CD14-positive monocyte (primary cell): ENCODE results near the gene PPIB. TPM values are rescaled to one million over a fixed set of nuclear protein-coding genes. Genes with fewer than 3 reads are reported as not detected.

Experiments used
- DNase-seq, 3 donors: peaks; one replicate each; pipeline ENCODE4 v3.0.0-alpha.2; 2011 to 2022
- H2AFZ ChIP-seq: 2 replicates; pipeline ENCODE4 v1.6.0; 2012; ENCODE audit warnings: mild to moderate bottlenecking, low read depth, low read length, inconsistent platforms; ENCODE audit not compliant: insufficient read depth, poor library complexity, severe bottlenecking
- H3K27ac ChIP-seq, 2 donors: 1 replicate in 1 of 2; 2 replicates in 1 of 2; pipeline ENCODE4 v1.5.1; 2012 to 2013; ENCODE audit warnings: low read length in 2 of 2, control low read depth in 1 of 2, inconsistent platforms in 1 of 2, low read depth in 1 of 2, mild to moderate bottlenecking in 1 of 2
- H3K27me3 ChIP-seq, 2 donors: one replicate each; pipeline versions ENCODE4 v1.6.0 to v1.6.1; 2011 to 2013; ENCODE audit warnings: low read length in 2 of 2; ENCODE audit not compliant: control insufficient read depth in 2 of 2, insufficient read depth in 2 of 2
- H3K36me3 ChIP-seq, 2 donors: replicated peaks in 1 of 2; 1 replicate in 1 of 2; 2 replicates in 1 of 2; pipeline versions ENCODE4 v1.5.1 to v1.6.1; 2012 to 2013; ENCODE audit warnings: low read length in 2 of 2, control low read depth in 1 of 2, inconsistent platforms in 1 of 2, mild to moderate bottlenecking in 1 of 2; ENCODE audit not compliant: insufficient read depth in 2 of 2, control insufficient read depth in 1 of 2
- H3K4me1 ChIP-seq, 2 donors: 1 replicate in 1 of 2; 2 replicates in 1 of 2; pipeline versions ENCODE4 v1.5.1 to v1.6.1; 2012 to 2013; ENCODE audit warnings: low read length in 2 of 2, control low read depth in 1 of 2, inconsistent platforms in 1 of 2, mild to moderate bottlenecking in 1 of 2, moderate library complexity in 1 of 2; ENCODE audit not compliant: insufficient read depth in 2 of 2, control insufficient read depth in 1 of 2
- H3K4me2 ChIP-seq: replicated peaks from 2 replicates; pipeline ENCODE3; 2012; ENCODE audit warnings: low read length, moderate library complexity, mild to moderate bottlenecking; ENCODE audit not compliant: poor library complexity, severe bottlenecking; ENCODE audit errors: extremely low read depth
- H3K4me3 ChIP-seq, 3 experiments: fragments of 200-600 bp in 1 of 3; sonication (generic) in 1 of 3; replicated peaks in 1 of 3; 1 replicate in 2 of 3; 2 replicates in 1 of 3; pipeline ENCODE4 v1.5.1; 2011 to 2013; ENCODE audit warnings: low read length in 3 of 3, mild to moderate bottlenecking in 3 of 3, control low read depth in 2 of 3, low read depth in 2 of 3, inconsistent platforms in 1 of 3, moderate library complexity in 1 of 3
- H3K79me2 ChIP-seq: 2 replicates; pipeline ENCODE4 v1.6.0; 2012; ENCODE audit warnings: mild to moderate bottlenecking, control low read depth, inconsistent platforms, low read length, moderate library complexity; ENCODE audit not compliant: insufficient read depth
- H3K9ac ChIP-seq: 2 replicates; pipeline ENCODE4 v1.6.0; 2017; ENCODE audit warnings: low read length, mild to moderate bottlenecking; ENCODE audit not compliant: insufficient read depth, poor library complexity, severe bottlenecking
- H3K9me3 ChIP-seq, 2 donors: replicated peaks in 1 of 2; 1 replicate in 1 of 2; 2 replicates in 1 of 2; pipeline versions ENCODE4 v1.5.1 to v1.6.1; 2012 to 2013; ENCODE audit warnings: low read length in 2 of 2, control low read depth in 1 of 2; ENCODE audit not compliant: control insufficient read depth in 1 of 2, insufficient read depth in 1 of 2
- H4K20me1 ChIP-seq: 2 replicates; pipeline ENCODE4 v1.6.0; 2012; ENCODE audit warnings: mild to moderate bottlenecking, low read length, control low read depth, moderate library complexity; ENCODE audit not compliant: insufficient read depth
- H3K27ac Mint-ChIP-seq, 7 donors: one replicate each; pipeline ENCODE4 v1.8.0; 2020; ENCODE audit warnings: mild to moderate bottlenecking in 7 of 7, mixed read lengths in 7 of 7, moderate library complexity in 6 of 7, inconsistent platforms in 2 of 7
- H3K27me3 Mint-ChIP-seq, 3 donors: one replicate each; pipeline ENCODE4 v1.8.0; 2021 to 2022; ENCODE audit warnings: low read depth in 3 of 3, mild to moderate bottlenecking in 3 of 3, mixed read lengths in 3 of 3, moderate library complexity in 3 of 3, inconsistent platforms in 1 of 3
- H3K36me3 Mint-ChIP-seq, 2 donors: one replicate each; pipeline ENCODE4 v1.8.0; 2020; ENCODE audit warnings: mixed read lengths in 2 of 2, inconsistent platforms in 1 of 2, mild to moderate bottlenecking in 1 of 2
- H3K4me1 Mint-ChIP-seq: one replicate; pipeline ENCODE4 v1.8.0; 2020; ENCODE audit warnings: mild to moderate bottlenecking, mixed read lengths
- H3K4me3 Mint-ChIP-seq, 2 donors: one replicate each; pipeline ENCODE4 v1.8.0; 2020; ENCODE audit warnings: mild to moderate bottlenecking in 2 of 2, mixed read lengths in 2 of 2, moderate library complexity in 1 of 2
- H3K9me3 Mint-ChIP-seq, 7 donors: one replicate each; pipeline ENCODE4 v1.8.0; 2020 to 2022; ENCODE audit warnings: mixed read lengths in 7 of 7, mild to moderate bottlenecking in 6 of 7, moderate library complexity in 6 of 7, inconsistent platforms in 2 of 7
- WGBS: methylation state at CpG from one replicate; pipeline ENCODE4 v1.1.5; 2013; ENCODE audit warnings: missing lambda C conversion rate; ENCODE audit not compliant: insufficient coverage; 5-methylcytosine and 5-hydroxymethylcytosine counted together
- intact Hi-C, 2 donors: fragments of 100-400 bp; cut with micrococcal nuclease; formaldehyde crosslinking; loops; one replicate each; pipeline versions ENCODE4 v1.15.0 to v1.15.1; 2023
- polyA plus RNA-seq, 3 donors: library from polyadenylated mRNA; depleted of rRNA in 1 of 3; unstranded in 2 of 3; stranded (reverse) in 1 of 3; fragments of 300-500 nt in 2 of 3; fragments of >200 nt in 1 of 3; fragmentation: Illumina TruSeq in 2 of 3; gene quantifications; 1 replicate in 2 of 3; 2 replicates in 1 of 3; pipeline ENCODE4 v1.2.3, GENCODE V29; 2012 to 2021
- TF ChIP-seq, protein P1 (sequence below): fragments of 200-600 bp; IDR thresholded peaks from one replicate; pipeline ENCODE4 v1.8.0; 2022; ENCODE audit warnings: antibody characterized with exemption, mild to moderate bottlenecking

PPIB gene
- polyA plus RNA-seq, 3 donors, result 224 to 532 (median 520) TPM

DNA sequence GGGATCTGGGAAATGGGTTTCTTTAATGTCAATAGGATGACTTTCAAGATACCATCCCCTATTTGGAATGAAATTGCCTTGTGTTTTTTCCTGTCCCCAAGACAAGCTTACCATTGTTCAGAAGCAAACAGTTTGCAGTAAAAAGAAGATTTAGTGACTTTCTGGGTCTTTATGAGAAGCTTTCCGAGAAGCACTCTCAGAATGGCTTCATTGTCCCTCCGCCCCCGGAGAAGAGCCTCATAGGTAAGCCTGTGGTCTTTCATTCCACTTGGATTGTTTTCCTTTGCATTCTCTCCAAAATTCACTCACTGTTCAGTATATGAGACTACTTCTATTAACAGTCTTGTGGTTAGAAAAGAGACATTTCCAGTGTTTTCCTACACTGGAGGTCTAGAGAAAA, 36.8 kb downstream of the PPIB start:
- TF ChIP-seq, protein P1, sequence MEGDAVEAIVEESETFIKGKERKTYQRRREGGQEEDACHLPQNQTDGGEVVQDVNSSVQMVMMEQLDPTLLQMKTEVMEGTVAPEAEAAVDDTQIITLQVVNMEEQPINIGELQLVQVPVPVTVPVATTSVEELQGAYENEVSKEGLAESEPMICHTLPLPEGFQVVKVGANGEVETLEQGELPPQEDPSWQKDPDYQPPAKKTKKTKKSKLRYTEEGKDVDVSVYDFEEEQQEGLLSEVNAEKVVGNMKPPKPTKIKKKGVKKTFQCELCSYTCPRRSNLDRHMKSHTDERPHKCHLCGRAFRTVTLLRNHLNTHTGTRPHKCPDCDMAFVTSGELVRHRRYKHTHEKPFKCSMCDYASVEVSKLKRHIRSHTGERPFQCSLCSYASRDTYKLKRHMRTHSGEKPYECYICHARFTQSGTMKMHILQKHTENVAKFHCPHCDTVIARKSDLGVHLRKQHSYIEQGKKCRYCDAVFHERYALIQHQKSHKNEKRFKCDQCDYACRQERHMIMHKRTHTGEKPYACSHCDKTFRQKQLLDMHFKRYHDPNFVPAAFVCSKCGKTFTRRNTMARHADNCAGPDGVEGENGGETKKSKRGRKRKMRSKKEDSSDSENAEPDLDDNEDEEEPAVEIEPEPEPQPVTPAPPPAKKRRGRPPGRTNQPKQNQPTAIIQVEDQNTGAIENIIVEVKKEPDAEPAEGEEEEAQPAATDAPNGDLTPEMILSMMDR, result no peak
- no peak overlapping the region for H3K4me3 Mint-ChIP-seq
- Histone ChIP-seq H3K4me3 (no peak overlapping the region), H3K79me2 (no peaks in the 10 kb centered on the region), H3K4me2 (no peak overlapping the region), H3K27ac (no peak overlapping the region), H3K36me3 (peaks cover 93 to 98% of the 10 kb centered on the region in 2 donors), H3K27me3 (no peaks in the 10 kb centered on the region), H3K4me1 (no peaks in the 10 kb centered on the region), H2AFZ (no peak overlapping the region), H4K20me1 (peaks cover 45% of the 10 kb centered on the region), H3K9me3 (no peaks in the 10 kb centered on the region), H3K9ac (no peak overlapping the region)
- H3K27me3 Mint-ChIP-seq, result no peaks in the 10 kb centered on the region
- H3K27ac Mint-ChIP-seq, result no peak overlapping the region
- H3K36me3 Mint-ChIP-seq, result peaks cover 87 to 97% of the 10 kb centered on the region in 2 donors
- no peaks in the 10 kb centered on the region for H3K4me1 Mint-ChIP-seq
- intact Hi-C loops, result no loop called here
- no CpG with 5 or more reads among the region's 3 CpGs for WGBS
- DNase-seq, result no peak
- H3K9me3 Mint-ChIP-seq, result no peaks in the 10 kb centered on the region

DNA sequence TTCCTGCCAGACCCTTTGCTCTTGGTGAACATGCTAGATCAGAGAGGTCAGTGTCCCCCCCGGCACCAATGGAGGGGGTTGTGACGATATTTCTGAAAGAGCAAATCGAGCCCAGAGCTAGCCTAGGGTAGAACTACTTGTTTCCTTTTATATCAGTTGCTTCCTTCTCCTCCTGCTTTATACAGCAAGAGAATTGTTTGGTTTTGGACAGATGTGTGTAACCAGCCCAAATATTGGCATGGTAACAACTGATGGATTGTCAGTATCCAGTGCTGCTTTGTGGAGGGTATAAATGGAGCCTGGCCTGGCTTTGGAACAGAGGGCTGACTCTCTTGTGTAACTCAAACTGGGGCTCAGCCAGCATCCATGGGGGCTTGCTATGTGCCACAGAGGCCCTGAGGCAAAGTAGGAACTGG, 39.9 kb downstream of the PPIB start:
- H3K36me3 Mint-ChIP-seq, result peaks cover 85 to 96% of the 10 kb centered on the region in 2 donors
- H3K27ac ChIP-seq, result no peak overlapping the region
- no peak overlapping the region for H3K27ac Mint-ChIP-seq

More for the DNA sequence above, 39.9 kb downstream of the PPIB start:
- Histone ChIP-seq H3K27me3 (no peaks in the 10 kb centered on the region), H3K4me3 (no peak overlapping the region), H3K9me3 (no peaks in the 10 kb centered on the region), H3K4me2 (no peak overlapping the region), H3K36me3 (peaks cover 92 to 98% of the 10 kb centered on the region in 2 donors), H2AFZ (no peak overlapping the region), H3K4me1 (no peaks in the 10 kb centered on the region), H3K9ac (no peak overlapping the region), H4K20me1 (peaks cover 54% of the 10 kb centered on the region), H3K79me2 (peaks cover 3% of the 10 kb centered on the region)
- Mint-ChIP-seq H3K9me3 (no peaks in the 10 kb centered on the region), H3K4me3 (no peak overlapping the region), H3K27me3 (no peaks in the 10 kb centered on the region), H3K4me1 (no peaks in the 10 kb centered on the region)
- TF ChIP-seq, protein P1, result no peak
- intact Hi-C loops, result no loop called here
- no peak for DNase-seq
- no CpG with 5 or more reads among the region's 3 CpGs for WGBS
